NCI-H1105 (cell line): ENCODE data around the gene MUSK.

Source experiments
- DNase-seq: peaks from one replicate; lab custom pipeline; 2025; lab: John Stamatoyannopoulos, UW

Gene MUSK

GRCh38 chr9:110668570-110669167, at the start of gene MUSK:
Gene MUSK (plus strand): TSS chr9:110668791. CDS start chr9:110668905, 114 bp downstream.
- no peak for DNase-seq

- no peak for DNase-seq
These were observed 48.8 kb upstream of the MUSK start for GRCh38 chr9:110619831-110620230.

- no peak for DNase-seq
These were observed 47.9 kb upstream of the MUSK start for GRCh38 chr9:110620726-110621125.

- no peak for DNase-seq
These were observed 46.2 kb upstream of the MUSK start for GRCh38 chr9:110622368-110622767.

GRCh38 chr9:110623462-110624025, 45.0 kb upstream of the MUSK start:
- peak; percentile 68 for DNase-seq

- DNase-seq: no peak
These were observed 42.3 kb upstream of the MUSK start for GRCh38 chr9:110626101-110626829.

GRCh38 chr9:110635589-110635988, 33.0 kb upstream of the MUSK start:
- DNase-seq: no peak

GRCh38 chr9:110638381-110638954, 30.1 kb upstream of the MUSK start:
- DNase-seq: no peak

- DNase-seq: no peak
These were observed 27.9 kb upstream of the MUSK start for GRCh38 chr9:110640736-110641135.

GRCh38 chr9:110641293-110641692, 27.3 kb upstream of the MUSK start:
- DNase-seq: no peak

- DNase-seq: no peak
These were observed 19.9 kb upstream of the MUSK start for GRCh38 chr9:110648696-110649095.

- DNase-seq: no peak
These were observed 18.3 kb upstream of the MUSK start for GRCh38 chr9:110650261-110650660.

GRCh38 chr9:110650991-110651411, 17.6 kb upstream of the MUSK start:
- DNase-seq: no peak

- no peak for DNase-seq
These were observed 12.6 kb upstream of the MUSK start for GRCh38 chr9:110655754-110656641.

- no peak for DNase-seq
These were observed 8.6 kb upstream of the MUSK start for GRCh38 chr9:110659891-110660541.

GRCh38 chr9:110669433-110669832, 842 bp downstream of the MUSK start:
- no peak for DNase-seq

GRCh38 chr9:110671849-110672248, 3.3 kb downstream of the MUSK start:
- DNase-seq: no peak

GRCh38 chr9:110672873-110673510, 4.4 kb downstream of the MUSK start:
- DNase-seq: no peak

GRCh38 chr9:110687497-110687896, 18.9 kb downstream of the MUSK start:
- DNase-seq: no peak

GRCh38 chr9:110688329-110688728, 19.7 kb downstream of the MUSK start:
- DNase-seq: no peak

GRCh38 chr9:110691002-110691549, 22.5 kb downstream of the MUSK start:
- DNase-seq: no peak
